HCT116 (cell line): ENCODE results near the gene LIMS2. TPM values are rescaled to one million over a fixed set of nuclear protein-coding genes. Genes with fewer than 3 reads are reported as not detected.

Experiments used
- ATAC-seq: fragments of 200-7000 bp; cut with Tn5 transposase; 2 replicates; pipeline ENCODE4 v1.9.1; 2020; ENCODE audit warnings: mild to moderate bottlenecking, moderate library complexity
- BruUV-seq: library from RNA; stranded (reverse); fragments of 400-500 nt; replicated peaks from 2 replicates; lab custom pipeline; 2021; lab: Mats Ljungman, UMichigan
- CTCF ChIA-PET: fragments of 300-600 bp; sonication (Branson Sonifier 250); formaldehyde crosslinking; loops from one replicate; lab custom pipeline; 2021; ENCODE audit warnings: antibody characterized with exemption; lab: Charles Lee
- POLR2A ChIA-PET: fragments of 300-600, 350-600 bp; sonication (Branson Sonifier 250); formaldehyde crosslinking; loops from one replicate; lab custom pipeline; 2021; ENCODE audit warnings: antibody characterized with exemption; lab: Charles Lee
- RAD21 ChIA-PET, 2 experiments: fragments of 300-600 bp; sonication (Branson Sonifier 250); formaldehyde crosslinking; loops; one replicate each; lab custom pipeline; 2023; ENCODE audit warnings: low total read pairs in 2 of 2; ENCODE audit not compliant: uncharacterized antibody in 2 of 2, unreplicated experiment in 2 of 2, low non-redundant PET in 1 of 2; lab: Charles Lee
- DNase-seq: peaks from one replicate; pipeline ENCODE4 v3.0.0-alpha.2; 2010; ENCODE audit warnings: low read depth, low spot score
- H2AFZ ChIP-seq: fragments of 200-600 bp; shearing (Covaris generic), sonication (generic); 2 replicates; pipeline ENCODE4 v1.6.1; 2017; ENCODE audit warnings: low read depth, mixed run types, mixed read lengths, antibody characterized with exemption, low read length; ENCODE audit not compliant: poor library complexity, severe bottlenecking
- H3K27ac ChIP-seq: 2 replicates; pipeline ENCODE4 v1.5.1; 2012; ENCODE audit warnings: low read depth, low read length
- H3K27me3 ChIP-seq: fragments of 200-600 bp; sonication (generic); 2 replicates; pipeline ENCODE4 v1.6.1; 2016; ENCODE audit warnings: mixed run types, low read length, mixed read lengths; ENCODE audit not compliant: insufficient read depth
- H3K36me3 ChIP-seq, 2 experiments: fragments of 200-500 bp in 1 of 2; fragments of 200-600 bp in 1 of 2; sonication (Bioruptor generic) in 1 of 2; sonication (generic) in 1 of 2; 2 replicates each; pipeline versions ENCODE4 v1.5.1 to v1.6.1; 2014 to 2016; ENCODE audit warnings: low read length in 2 of 2, inconsistent platforms in 1 of 2, mixed read lengths in 1 of 2, mixed run types in 1 of 2; ENCODE audit not compliant: insufficient read depth in 2 of 2, control insufficient read depth in 1 of 2
- H3K4me1 ChIP-seq, 2 experiments: fragments of 200-600 bp in 1 of 2; sonication (generic) in 1 of 2; 2 replicates each; pipeline versions ENCODE4 v1.5.1 to v1.6.1; 2012 to 2017; ENCODE audit warnings: low read length in 2 of 2, inconsistent platforms in 1 of 2, mild to moderate bottlenecking in 1 of 2, mixed read lengths in 1 of 2, mixed run types in 1 of 2, moderate library complexity in 1 of 2; ENCODE audit not compliant: insufficient read depth in 2 of 2, control insufficient read depth in 1 of 2
- H3K4me2 ChIP-seq: fragments of 200-600 bp; sonication (generic); 2 replicates; pipeline ENCODE4 v1.6.1; 2017; ENCODE audit warnings: mixed run types, low read length, mixed read lengths
- H3K4me3 ChIP-seq, 2 experiments: fragments of 200-600 bp in 1 of 2; sonication (generic) in 1 of 2; replicated peaks in 1 of 2; 2 replicates each; pipeline ENCODE4 v1.5.1; 2011 to 2016; ENCODE audit warnings: low read length in 2 of 2, control low read depth in 1 of 2, low read depth in 1 of 2, mild to moderate bottlenecking in 1 of 2, mixed read lengths in 1 of 2, mixed run types in 1 of 2
- H3K79me2 ChIP-seq: fragments of 200-600 bp; sonication (generic); 2 replicates; pipeline ENCODE4 v1.6.1; 2017; ENCODE audit warnings: mild to moderate bottlenecking, mixed run types, low read length, moderate library complexity, mixed read lengths; ENCODE audit not compliant: insufficient read depth
- H3K9ac ChIP-seq: fragments of 200-600 bp; sonication (generic); 2 replicates; pipeline ENCODE4 v1.6.1; 2016; ENCODE audit warnings: low read length, mixed read lengths
- H3K9me2 ChIP-seq: fragments of 200-600 bp; sonication (generic), shearing (Covaris generic); 2 replicates; pipeline ENCODE4 v1.6.1; 2017; ENCODE audit warnings: mixed run types, mild to moderate bottlenecking, moderate library complexity; ENCODE audit not compliant: insufficient read depth
- H3K9me3 ChIP-seq, 2 experiments: fragments of 200-500 bp in 1 of 2; fragments of 200-600 bp in 1 of 2; sonication (Bioruptor generic) in 1 of 2; sonication (generic) in 1 of 2; 2 replicates each; pipeline ENCODE4 v1.6.1; 2014 to 2017; ENCODE audit warnings: low read length in 2 of 2, mixed read lengths in 2 of 2, inconsistent platforms in 1 of 2, low read depth in 1 of 2, mild to moderate bottlenecking in 1 of 2, mixed run types in 1 of 2, moderate library complexity in 1 of 2; ENCODE audit not compliant: control insufficient read depth in 1 of 2, insufficient read depth in 1 of 2
- H4K20me1 ChIP-seq: fragments of 200-600 bp; sonication (generic), shearing (Covaris generic); 2 replicates; pipeline ENCODE4 v1.6.1; 2017; ENCODE audit warnings: mixed run types, mild to moderate bottlenecking, moderate library complexity; ENCODE audit not compliant: insufficient read depth
- EZH2 ChIP-seq: fragments of 200-600 bp; sonication (generic); IDR thresholded peaks from 2 replicates; pipeline ENCODE4 v1.6.1; 2017; ENCODE audit warnings: antibody characterized with exemption, mixed run types
- EZH2phosphoT487 ChIP-seq: fragments of 200-600 bp; IDR thresholded peaks from 2 replicates; pipeline ENCODE4 v1.6.1; 2018; ENCODE audit warnings: antibody characterized with exemption, borderline replicate concordance
- JUND ChIP-seq: IDR thresholded peaks from 2 replicates; pipeline ENCODE4 v1.6.1; 2012
- POLR2AphosphoS5 ChIP-seq: IDR thresholded peaks from 2 replicates; pipeline ENCODE4 v1.6.1; 2011; ENCODE audit warnings: mild to moderate bottlenecking, low read depth, low read length, moderate library complexity
- SIN3A ChIP-seq: IDR thresholded peaks from 2 replicates; pipeline ENCODE4 v1.6.1; 2012; ENCODE audit warnings: low read depth
- TCF7L2 ChIP-seq: IDR thresholded peaks from 2 replicates; pipeline ENCODE4 v1.7.0; 2011; ENCODE audit warnings: borderline replicate concordance, inconsistent platforms; ENCODE audit not compliant: insufficient read depth, insufficient read length; ENCODE audit errors: extremely low read depth
- ZFX ChIP-seq: fragments of 450-650 bp; IDR thresholded peaks from 2 replicates; pipeline ENCODE4 v1.6.1; 2017
- intact Hi-C: fragments of 100-400 bp; cut with micrococcal nuclease; formaldehyde crosslinking; loops from 2 replicates; pipeline ENCODE4 v1.10.0; 2022
- total RNA-seq: library from RNA; stranded (reverse); gene quantifications from one replicate; pipeline ENCODE4 v1.2.1, GENCODE V29; 2021; ENCODE audit not compliant: unreplicated experiment
- TF ChIP-seq, protein P1 (sequence below): IDR thresholded peaks from 2 replicates; pipeline ENCODE4 v1.6.1; 2012
- TF ChIP-seq, protein P2 (sequence below): IDR thresholded peaks from 2 replicates; pipeline ENCODE4 v1.6.1; 2011; ENCODE audit warnings: mild to moderate bottlenecking, low read length, moderate library complexity; ENCODE audit not compliant: insufficient replicate concordance; ENCODE audit errors: extremely low read depth
- TF ChIP-seq, protein P3 (sequence below): IDR thresholded peaks from 2 replicates; pipeline ENCODE4 v1.6.1; 2012; ENCODE audit warnings: low read depth

Gene LIMS2
- total RNA-seq, 1 experiment from 2014 or later: 3.7 TPM

DNA sequence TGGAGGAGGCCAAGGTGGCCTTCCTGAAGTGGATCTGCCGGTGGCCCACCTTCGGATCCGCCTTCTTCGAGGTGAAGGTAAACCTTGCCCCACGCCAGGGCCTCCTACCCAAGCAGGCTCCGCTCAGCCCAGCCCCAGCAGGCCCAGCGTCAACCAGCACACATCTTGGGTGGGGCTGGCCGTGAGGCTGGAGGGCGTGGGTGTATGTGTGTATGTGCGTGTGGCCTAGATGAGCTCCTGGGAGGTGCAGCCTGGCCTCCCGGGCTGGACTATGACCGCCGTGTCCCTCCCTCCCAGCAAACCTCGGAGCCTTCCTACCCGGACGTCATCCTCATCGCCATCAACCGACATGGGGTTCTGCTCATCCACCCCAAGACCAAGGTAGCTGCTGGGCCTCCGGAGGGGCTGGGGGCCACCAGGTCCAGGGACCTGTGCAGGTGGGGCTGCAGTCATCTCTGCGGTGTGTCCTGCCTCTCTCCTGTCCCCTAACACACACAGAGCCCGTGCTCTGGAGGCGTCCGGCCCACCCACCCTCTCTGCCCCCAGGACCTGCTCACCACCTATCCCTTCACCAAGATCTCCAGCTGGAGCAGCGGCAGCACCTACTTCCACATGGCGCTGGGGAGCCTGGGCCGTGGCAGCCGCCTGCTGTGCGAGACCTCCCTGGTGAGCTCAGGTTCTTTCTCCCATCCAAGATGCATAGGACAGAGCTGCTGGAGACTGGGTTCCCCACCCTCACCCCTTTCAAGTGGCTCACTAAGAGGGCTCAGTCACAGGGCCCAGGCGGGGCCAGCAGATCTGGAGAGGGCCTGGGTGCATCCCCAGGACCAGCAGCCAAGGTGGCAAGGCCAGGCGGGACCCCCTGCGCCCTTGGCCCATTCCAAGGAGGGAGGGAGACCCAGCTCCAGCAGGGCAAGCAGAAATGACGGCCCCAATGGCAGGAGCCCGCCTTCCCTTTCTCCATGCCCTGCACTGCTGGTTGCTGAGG is 38.8 kb downstream of the LIMS2 start:
- Histone ChIP-seq H3K4me1 (peaks cover 8 to 19% of the 10 kb centered on the region in 2 experiments), H3K27ac (no peak overlapping the region), H3K9ac (no peak overlapping the region), H3K9me3 (no peaks in the 10 kb centered on the region), H2AFZ (no peak overlapping the region), H3K36me3 (no peaks in the 10 kb centered on the region), H3K27me3 (no peaks in the 10 kb centered on the region), H3K4me3 (no peak overlapping the region), H4K20me1 (no peaks in the 10 kb centered on the region), H3K79me2 (no peaks in the 10 kb centered on the region), H3K4me2 (peak overlapping the region; percentile 62; the same call in 1 of the 2 replicates), H3K9me2 (no peaks in the 10 kb centered on the region)
- BruUV-seq: no TSS peak
- ATAC-seq (no peak), DNase-seq (no peak)
- POLR2A ChIA-PET: interaction anchor here (0.6 kb wide), 1 partner anchor 45 kb away, joined by 3 read pairs; no protein-coding TSS in a partner anchor
- CTCF ChIA-PET: interaction anchor here (0.6 to 1.2 kb wide), 2 partner anchors 14 to 45 kb away, joined by 3 to 6 read pairs; no protein-coding TSS in a partner anchor
- intact Hi-C loops: no loop called here
- TF ChIP-seq JUND (no peak), SIN3A (no peak)
- RAD21 ChIA-PET: no interaction called here

DNA sequence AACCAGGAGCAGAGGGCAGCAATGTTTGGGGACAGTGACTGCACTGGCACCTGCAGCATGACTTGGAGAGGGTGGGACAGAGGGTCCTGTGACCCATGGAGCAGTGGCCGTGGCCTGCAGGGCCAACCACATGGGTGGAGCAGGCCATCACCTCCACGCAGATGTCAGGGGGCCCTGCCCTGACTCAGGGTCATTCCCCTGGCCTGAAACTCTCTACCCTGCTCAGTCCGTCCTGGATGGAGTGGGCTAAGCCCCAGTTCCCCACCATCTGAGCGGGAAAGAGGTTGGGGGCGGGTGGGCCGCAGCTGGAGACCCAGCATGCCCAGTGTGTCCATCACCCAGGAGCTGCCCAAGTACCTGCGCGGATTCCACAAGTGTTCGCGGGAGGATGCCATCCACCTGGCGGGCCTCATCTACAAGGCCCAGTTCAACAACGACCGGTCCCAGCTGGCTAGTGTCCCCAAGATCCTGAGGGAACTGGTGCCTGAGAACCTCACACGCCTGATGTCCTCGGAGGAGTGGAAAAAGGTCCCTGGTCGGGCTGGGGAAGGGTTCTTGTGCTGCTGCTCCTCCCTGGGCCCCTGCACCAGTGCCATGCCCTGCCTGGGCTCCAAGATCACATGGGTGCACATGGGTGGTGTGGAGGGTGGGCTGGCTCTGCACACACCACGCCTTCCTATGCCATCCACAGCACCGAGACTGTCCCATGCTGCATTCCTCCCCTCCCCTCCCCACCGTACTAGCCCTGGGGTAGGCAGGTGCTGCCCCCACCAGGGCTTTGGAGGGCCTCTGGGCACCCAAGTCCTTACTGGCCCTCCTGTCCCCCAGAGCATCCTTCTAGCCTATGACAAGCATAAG is 39.7 kb downstream of the LIMS2 start:
- ChIA-PET POLR2A (no interaction called here), CTCF (no interaction called here), RAD21 (no interaction called here)
- no peaks in the 10 kb centered on the region for H3K9me2 ChIP-seq
- H3K36me3 ChIP-seq: no peaks in the 10 kb centered on the region
- no peak overlapping the region for H2AFZ ChIP-seq
- ATAC-seq (no peak), DNase-seq (no peak)
- H3K9me3 ChIP-seq: no peaks in the 10 kb centered on the region
- intact Hi-C loops: no loop called here
- H3K27me3 ChIP-seq: no peaks in the 10 kb centered on the region
- H4K20me1 ChIP-seq: no peaks in the 10 kb centered on the region
- no TSS peak for BruUV-seq
- no peak overlapping the region for H3K4me3 ChIP-seq
- H3K4me1 ChIP-seq: peaks cover 8 to 19% of the 10 kb centered on the region in 2 experiments
- H3K9ac ChIP-seq: no peak overlapping the region
- no peak overlapping the region for H3K4me2 ChIP-seq
- no peak overlapping the region for H3K27ac ChIP-seq
- H3K79me2 ChIP-seq: no peaks in the 10 kb centered on the region
- TF ChIP-seq, protein P1, sequence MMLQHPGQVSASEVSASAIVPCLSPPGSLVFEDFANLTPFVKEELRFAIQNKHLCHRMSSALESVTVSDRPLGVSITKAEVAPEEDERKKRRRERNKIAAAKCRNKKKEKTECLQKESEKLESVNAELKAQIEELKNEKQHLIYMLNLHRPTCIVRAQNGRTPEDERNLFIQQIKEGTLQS: no peak
- TF ChIP-seq, protein P2, sequence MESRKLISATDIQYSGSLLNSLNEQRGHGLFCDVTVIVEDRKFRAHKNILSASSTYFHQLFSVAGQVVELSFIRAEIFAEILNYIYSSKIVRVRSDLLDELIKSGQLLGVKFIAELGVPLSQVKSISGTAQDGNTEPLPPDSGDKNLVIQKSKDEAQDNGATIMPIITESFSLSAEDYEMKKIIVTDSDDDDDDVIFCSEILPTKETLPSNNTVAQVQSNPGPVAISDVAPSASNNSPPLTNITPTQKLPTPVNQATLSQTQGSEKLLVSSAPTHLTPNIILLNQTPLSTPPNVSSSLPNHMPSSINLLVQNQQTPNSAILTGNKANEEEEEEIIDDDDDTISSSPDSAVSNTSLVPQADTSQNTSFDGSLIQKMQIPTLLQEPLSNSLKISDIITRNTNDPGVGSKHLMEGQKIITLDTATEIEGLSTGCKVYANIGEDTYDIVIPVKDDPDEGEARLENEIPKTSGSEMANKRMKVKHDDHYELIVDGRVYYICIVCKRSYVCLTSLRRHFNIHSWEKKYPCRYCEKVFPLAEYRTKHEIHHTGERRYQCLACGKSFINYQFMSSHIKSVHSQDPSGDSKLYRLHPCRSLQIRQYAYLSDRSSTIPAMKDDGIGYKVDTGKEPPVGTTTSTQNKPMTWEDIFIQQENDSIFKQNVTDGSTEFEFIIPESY: no peak
- no peak for TF ChIP-seq EZH2
- TF ChIP-seq ZFX: no peak
- TF ChIP-seq, protein P3, sequence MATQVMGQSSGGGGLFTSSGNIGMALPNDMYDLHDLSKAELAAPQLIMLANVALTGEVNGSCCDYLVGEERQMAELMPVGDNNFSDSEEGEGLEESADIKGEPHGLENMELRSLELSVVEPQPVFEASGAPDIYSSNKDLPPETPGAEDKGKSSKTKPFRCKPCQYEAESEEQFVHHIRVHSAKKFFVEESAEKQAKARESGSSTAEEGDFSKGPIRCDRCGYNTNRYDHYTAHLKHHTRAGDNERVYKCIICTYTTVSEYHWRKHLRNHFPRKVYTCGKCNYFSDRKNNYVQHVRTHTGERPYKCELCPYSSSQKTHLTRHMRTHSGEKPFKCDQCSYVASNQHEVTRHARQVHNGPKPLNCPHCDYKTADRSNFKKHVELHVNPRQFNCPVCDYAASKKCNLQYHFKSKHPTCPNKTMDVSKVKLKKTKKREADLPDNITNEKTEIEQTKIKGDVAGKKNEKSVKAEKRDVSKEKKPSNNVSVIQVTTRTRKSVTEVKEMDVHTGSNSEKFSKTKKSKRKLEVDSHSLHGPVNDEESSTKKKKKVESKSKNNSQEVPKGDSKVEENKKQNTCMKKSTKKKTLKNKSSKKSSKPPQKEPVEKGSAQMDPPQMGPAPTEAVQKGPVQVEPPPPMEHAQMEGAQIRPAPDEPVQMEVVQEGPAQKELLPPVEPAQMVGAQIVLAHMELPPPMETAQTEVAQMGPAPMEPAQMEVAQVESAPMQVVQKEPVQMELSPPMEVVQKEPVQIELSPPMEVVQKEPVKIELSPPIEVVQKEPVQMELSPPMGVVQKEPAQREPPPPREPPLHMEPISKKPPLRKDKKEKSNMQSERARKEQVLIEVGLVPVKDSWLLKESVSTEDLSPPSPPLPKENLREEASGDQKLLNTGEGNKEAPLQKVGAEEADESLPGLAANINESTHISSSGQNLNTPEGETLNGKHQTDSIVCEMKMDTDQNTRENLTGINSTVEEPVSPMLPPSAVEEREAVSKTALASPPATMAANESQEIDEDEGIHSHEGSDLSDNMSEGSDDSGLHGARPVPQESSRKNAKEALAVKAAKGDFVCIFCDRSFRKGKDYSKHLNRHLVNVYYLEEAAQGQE: no peak
- no peak for TF ChIP-seq TCF7L2
- no peak for TF ChIP-seq EZH2phosphoT487
- TF ChIP-seq POLR2AphosphoS5: no peak
